Activated CD4-positive, alpha-beta T cell treated with anti-CD3 and anti-CD28 coated beads for 36 hours (primary cell): ENCODE results near the gene HIGD1A. TPM values are rescaled to one million over a fixed set of nuclear protein-coding genes. Genes with fewer than 3 reads are reported as not detected.

ENCODE experiments used
- ATAC-seq: fragments of 200-7000 bp; cut with Tn5 transposase; one replicate; pipeline ENCODE4 v1.10.0; 2021; ENCODE audit warnings: mild to moderate bottlenecking, moderate library complexity
- CTCF ChIA-PET: fragments of 350-600 bp; sonication (Branson Sonifier 250); formaldehyde crosslinking; loops from one replicate; lab custom pipeline; 2021; ENCODE audit warnings: antibody characterized with exemption; lab: Charles Lee
- POLR2A ChIA-PET: fragments of 350-600 bp; sonication (Branson Sonifier 250); formaldehyde crosslinking; loops from one replicate; lab custom pipeline; 2021; ENCODE audit warnings: antibody characterized with exemption, inconsistent platforms; lab: Charles Lee
- DNase-seq: peaks from one replicate; pipeline ENCODE4 v3.0.0-alpha.2; 2020
- H3K27ac Mint-ChIP-seq: one replicate; pipeline ENCODE4 v1.8.0; 2021; ENCODE audit warnings: mixed read lengths
- H3K27me3 Mint-ChIP-seq: one replicate; pipeline ENCODE4 v1.8.0; 2021; ENCODE audit warnings: mixed read lengths
- H3K36me3 Mint-ChIP-seq: one replicate; pipeline ENCODE4 v1.8.0; 2021; ENCODE audit warnings: low read depth, mixed read lengths
- H3K4me1 Mint-ChIP-seq: one replicate; pipeline ENCODE4 v1.8.0; 2021; ENCODE audit warnings: mixed read lengths
- H3K4me3 Mint-ChIP-seq: one replicate; pipeline ENCODE4 v1.8.0; 2021; ENCODE audit warnings: mild to moderate bottlenecking, moderate library complexity, mixed read lengths
- H3K9me3 Mint-ChIP-seq: one replicate; pipeline ENCODE4 v1.8.0; 2021; ENCODE audit warnings: low read depth, mixed read lengths
- intact Hi-C, 2 experiments: fragments of 100-400 bp; cut with DNase I in 1 of 2; cut with micrococcal nuclease in 1 of 2; formaldehyde crosslinking; loops; one replicate each; pipeline versions ENCODE4 v1.14.2 to v1.15.1; 2022 to 2024; cut with DNase I, micrococcal nuclease
- total RNA-seq, 2 experiments: library from RNA; stranded (reverse); gene quantifications; one replicate each; pipeline ENCODE4 v1.2.3, GENCODE V29; 2021

Gene HIGD1A
- total RNA-seq, 2 experiments from 2014 or later, result 74.9 to 77.8 TPM

GRCh38 chr3:42734263-42734860, 69.9 kb downstream of the HIGD1A start:
- CTCF ChIA-PET, result interaction anchor here (1.1 kb wide), 1 partner anchor 10 kb away, joined by 4 read pairs; no protein-coding TSS in a partner anchor
- intact Hi-C loops, result no loop called here
- POLR2A ChIA-PET, result no interaction called here
- no peak overlapping the region for H3K4me3 Mint-ChIP-seq
- H3K27ac Mint-ChIP-seq, result no peak overlapping the region
- ATAC-seq (no peak), DNase-seq (no peak)
- H3K27me3 Mint-ChIP-seq, result no peaks in the 10 kb centered on the region
- no peaks in the 10 kb centered on the region for H3K36me3 Mint-ChIP-seq
- H3K9me3 Mint-ChIP-seq, result no peaks in the 10 kb centered on the region
- no peaks in the 10 kb centered on the region for H3K4me1 Mint-ChIP-seq

- ChIA-PET POLR2A (no interaction called here), CTCF (interaction anchor here (0.9 kb wide), 1 partner anchor 98 kb away, joined by 3 read pairs; no protein-coding TSS in a partner anchor)
- Mint-ChIP-seq H3K9me3 (no peaks in the 10 kb centered on the region), H3K27ac (no peak overlapping the region), H3K27me3 (no peaks in the 10 kb centered on the region), H3K4me1 (no peaks in the 10 kb centered on the region), H3K4me3 (no peak overlapping the region), H3K36me3 (no peaks in the 10 kb centered on the region)
- DNase-seq, result no peak
- intact Hi-C loops, result no loop called here
- no peak for ATAC-seq
Observed at GRCh38 chr3:42733501-42734262, 70.6 kb downstream of the HIGD1A start.

Other genes starting within 250 kb of the HIGD1A start
- 10 to 100 TPM; 34.2 to 42.5 TPM for gene SEC22C, start 222.5 kb downstream of the HIGD1A start, total RNA-seq
- 10 to 100 TPM; 42.0 to 54.5 TPM for gene SS18L2, start 213.6 kb downstream of the HIGD1A start, total RNA-seq
- gene NKTR, start 203.8 kb downstream of the HIGD1A start, total RNA-seq, result 10 to 100 TPM; 50.8 to 59.2 TPM
- under 1 TPM; 0.60 to 0.62 TPM for gene ZBTB47, start 150.8 kb downstream of the HIGD1A start, total RNA-seq
- not detected for gene KLHL40, start 119.0 kb downstream of the HIGD1A start, total RNA-seq
- not detected for gene HHATL, start 101.7 kb downstream of the HIGD1A start, total RNA-seq
- under 1 TPM; 0.46 to 0.63 TPM for gene CCDC13, start 31.2 kb downstream of the HIGD1A start, total RNA-seq
- gene ACKR2, start 5.0 kb upstream of the HIGD1A start, total RNA-seq, result under 1 TPM; 0.64 to 0.65 TPM
- gene CYP8B1, start 71.4 kb upstream of the HIGD1A start, total RNA-seq, result not detected
- gene ZNF662, start 101.7 kb upstream of the HIGD1A start, total RNA-seq, result 1 to 10 TPM; 1.1 to 1.3 TPM
- gene GASK1A, start 174.8 kb upstream of the HIGD1A start, total RNA-seq, result not detected